Stimulated activated CD8-positive, alpha-beta memory T cell treated with anti-CD3 and anti-CD28 coated beads, Interleukin-7, amount 100 ng/mL, for 1 hour (primary cell): ENCODE measurements around the gene PROX1.
"Not testable (repeated sequence)": the region's sequence is repeated elsewhere in the genome, so short reads cannot be mapped to it uniquely, and the experiment has no call there.

Experiments
- DNase-seq, 2 donors: peaks; one replicate each; pipeline ENCODE4 v3.0.0-alpha.2; 2020; ENCODE audit warnings: low read depth in 2 of 2

Gene PROX1

DNA sequence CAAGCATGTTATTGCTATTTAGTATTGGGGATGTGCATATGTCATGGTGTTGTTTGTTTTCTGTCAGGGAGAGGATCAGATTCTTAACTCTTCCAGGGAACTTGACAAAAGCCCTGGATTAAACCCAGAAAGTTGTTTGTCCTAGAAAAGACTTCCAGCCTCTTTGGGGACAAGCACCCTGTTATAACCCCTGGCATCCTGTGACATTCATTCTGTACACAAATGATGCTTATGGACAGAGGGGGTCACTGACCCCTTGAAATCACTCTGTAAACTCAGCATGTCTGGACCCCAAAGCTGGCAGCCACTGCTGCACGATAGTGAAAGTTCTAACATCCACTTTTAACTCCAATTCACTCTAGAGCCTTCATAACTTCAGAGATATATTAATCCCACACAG lies 81.2 kb downstream of the PROX1 start:
- DNase-seq = no peak

DNA sequence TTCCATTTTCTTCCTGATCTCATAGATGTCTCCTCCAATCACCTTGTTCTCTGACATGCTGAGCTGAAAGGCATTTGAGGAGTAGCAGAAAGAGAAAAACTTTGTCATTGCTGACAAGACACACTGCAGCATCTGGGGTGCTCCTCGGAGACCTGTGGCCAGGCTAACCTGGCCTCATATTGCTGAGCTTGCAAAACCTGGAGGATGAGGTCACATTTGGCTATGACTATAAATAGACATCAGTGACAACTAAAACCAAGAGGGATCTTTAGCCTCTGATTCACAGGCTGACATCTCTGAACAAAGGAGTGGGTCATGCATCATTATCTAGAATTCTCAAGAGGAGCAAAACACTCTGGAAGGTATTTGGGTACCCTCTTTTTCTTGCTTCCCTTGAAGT lies 83.7 kb downstream of the PROX1 start:
- no peak for DNase-seq

DNA sequence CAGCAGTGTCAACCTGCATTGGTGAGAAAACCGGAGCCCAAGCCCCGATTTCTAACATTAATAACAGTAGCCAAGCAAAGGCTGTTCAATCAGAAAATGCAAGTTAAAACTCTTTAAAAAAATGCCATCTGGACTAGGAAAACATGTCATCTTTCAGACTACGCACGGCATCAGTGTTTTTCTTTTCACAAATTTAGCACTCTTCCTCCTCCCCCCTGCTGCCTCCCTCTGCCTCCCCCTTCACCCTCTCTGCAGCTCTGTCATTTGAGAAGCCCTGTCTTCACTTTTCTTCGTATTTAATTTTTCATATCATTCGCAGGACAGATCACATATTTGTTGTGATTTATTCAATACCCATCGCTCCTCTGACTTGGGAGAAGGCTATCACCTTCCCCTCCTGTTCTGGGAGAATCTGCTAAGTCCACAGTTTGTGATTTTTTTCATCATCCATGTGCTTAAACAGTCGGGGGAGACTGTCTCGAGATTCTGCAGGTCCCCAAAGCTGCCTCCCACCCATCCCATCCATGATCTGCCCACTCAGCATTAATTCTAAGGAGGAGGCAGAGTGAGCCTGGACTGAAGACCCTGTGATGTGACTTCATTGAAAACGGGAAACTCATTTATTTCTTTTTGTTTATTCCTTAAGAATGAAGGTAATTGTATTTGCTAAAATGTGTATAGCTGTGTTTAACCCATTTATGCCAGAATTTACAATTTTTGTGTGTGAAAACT lies 84.8 kb downstream of the PROX1 start:
- no peak for DNase-seq

DNA sequence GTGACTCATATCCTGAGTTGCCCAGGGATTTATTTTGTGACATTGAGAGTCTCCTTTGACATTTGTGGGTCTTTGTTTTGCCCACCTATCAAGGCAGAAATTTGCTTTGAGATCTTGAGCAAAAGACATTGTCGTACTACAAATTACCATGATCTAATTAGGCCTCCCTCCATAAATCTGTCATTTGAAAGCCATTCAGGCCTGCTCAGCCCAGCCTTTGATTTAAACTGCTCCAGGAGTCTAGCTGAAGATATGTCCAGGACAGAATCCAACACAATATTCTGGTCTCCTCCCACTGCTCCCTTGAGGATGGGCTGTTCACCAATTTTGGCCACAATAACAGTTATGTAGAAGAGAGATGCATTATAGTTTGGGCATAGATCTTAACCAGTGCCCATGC lies 86.7 kb downstream of the PROX1 start:
- DNase-seq = no peak

DNA sequence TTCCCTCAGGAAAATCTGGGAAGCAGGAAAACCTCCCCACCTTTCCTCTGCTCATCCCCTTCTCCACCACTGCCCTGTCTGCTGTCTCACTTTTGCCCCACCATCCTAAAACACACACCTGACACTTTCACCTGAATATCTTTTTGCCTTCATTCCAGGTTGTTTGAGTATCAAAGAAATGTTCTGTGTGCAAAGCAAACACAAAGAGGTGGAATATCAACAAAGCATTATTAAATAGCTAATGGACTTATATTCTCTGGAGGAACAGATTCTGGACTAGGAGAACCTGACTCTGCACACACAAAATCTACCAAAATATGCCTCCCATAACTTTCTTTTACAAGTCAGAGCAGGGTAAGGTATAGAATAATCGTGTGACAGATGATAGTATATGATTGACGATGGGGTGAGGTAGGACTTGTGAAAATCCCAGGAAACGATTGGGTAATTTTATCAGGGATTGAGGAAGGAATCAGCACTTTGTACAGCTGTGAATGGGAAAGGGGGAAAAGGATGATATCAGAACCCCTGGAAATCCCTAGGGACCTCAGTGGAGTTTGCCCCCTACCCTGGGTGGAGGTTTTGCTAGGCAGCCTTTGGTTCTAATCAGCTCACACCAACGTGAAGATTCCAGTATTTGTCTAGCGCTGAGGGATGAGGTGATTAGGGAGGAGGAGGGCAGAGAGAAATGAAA lies 87.7 kb downstream of the PROX1 start:
- DNase-seq = no peak

DNA sequence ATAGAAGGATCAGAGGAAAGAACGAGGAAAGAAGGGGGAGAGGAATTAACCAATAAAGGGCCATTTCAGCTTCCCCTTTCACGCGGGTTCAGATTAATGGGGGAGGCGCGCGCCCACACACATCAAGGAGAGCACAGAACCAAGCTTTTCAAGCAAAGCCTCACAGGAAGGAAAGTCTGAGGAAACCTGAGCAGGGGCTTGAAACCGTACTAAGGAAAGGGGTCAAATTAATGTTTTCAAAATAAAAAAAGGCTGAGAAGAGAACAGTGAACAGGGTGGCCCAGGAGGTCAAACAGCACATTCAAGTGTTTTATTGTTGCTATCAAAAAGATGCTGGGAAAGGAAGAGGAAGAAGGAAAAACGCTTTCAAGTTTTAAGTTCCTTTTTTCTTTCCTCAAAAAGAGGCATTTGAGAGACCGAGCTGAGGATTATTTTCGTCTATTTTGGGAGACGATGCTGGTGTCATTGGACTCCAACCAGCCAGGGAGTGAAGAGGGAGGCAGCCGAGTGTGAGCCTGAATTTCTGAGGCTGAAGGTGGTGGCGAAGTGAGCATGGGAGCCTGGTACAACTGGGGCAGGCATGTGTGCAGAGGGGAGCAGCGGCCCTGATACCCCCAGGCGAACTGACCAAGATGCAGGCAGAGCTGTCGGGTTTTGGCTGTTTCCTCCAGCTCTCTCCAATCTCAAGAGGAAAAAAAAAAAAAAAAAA lies 88.4 kb downstream of the PROX1 start:
- no peak for DNase-seq

DNA sequence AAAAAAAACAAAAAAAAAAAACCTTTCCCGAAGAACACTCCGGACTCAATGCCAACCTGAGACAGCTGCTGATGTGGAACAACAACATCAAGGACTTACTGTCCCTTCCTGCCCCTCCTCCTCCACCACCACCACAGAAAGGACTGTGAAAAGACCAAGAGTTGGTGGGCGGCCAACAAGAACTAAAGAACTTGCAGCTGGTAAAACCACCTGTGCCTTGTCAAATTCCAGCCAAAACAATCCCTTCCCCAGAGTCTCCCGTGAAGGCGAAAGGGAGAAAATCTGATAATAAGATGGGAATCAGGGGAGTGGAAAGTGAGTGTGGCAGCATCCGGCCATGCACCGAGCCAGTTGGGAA lies 88.9 kb downstream of the PROX1 start:
- DNase-seq = no peak

DNA sequence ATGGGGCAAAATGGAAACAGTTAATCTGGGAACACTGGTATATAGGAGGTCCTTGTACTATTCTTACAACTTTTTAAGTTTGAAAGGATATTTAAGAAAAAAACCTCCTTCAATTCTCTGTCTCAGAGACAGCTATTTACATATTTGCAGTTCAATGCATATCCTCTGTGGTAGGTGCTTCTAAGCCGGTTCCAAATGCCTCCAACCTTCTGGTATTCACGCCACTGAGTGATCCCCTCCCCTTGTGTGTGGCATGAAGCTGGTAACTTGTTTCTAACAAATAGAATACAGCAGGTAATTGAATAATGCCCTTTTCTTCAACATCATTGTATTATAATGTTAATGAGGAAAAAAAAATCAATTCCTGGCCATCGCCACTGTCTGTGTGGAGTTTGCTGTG lies 91.2 kb downstream of the PROX1 start:
- no peak for DNase-seq

DNA sequence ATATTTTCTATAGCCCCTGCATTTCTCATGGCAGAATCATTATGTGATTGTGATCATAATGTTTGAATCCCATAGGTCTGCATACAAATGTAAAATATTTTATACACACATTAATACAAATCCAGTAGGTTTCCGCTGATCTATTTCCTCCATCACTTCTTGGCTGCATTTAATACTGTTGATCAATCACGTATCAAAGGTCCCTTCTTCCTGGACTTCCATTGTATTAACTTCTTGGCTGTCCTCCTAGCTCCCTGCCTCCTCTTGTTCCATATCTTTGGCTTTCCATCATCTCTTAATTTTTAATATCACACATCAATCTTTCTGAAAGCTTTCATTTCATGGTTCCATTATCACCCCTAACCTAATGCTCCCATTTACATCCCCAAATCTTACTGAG lies 97.6 kb downstream of the PROX1 start:
- DNase-seq = no peak

DNA sequence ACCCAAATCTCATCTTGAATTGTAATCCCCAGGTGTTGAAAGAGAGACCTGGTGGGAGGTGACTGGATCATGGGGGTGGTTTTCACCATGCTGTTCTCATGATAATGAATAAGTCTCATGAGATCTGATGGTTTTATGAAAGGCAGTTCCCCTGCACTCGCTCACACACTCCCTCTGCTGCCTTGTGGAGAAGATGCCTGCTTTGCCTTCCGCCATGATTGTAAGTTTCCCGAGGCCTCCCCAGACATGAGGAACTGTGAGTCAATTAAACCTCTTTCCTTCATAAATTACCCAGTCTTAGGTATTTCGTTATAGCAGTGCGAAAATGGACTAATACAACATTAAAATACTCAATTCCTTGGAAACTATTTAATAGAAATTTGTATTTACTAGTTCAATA lies 99.2 kb downstream of the PROX1 start:
- no peak for DNase-seq

DNA sequence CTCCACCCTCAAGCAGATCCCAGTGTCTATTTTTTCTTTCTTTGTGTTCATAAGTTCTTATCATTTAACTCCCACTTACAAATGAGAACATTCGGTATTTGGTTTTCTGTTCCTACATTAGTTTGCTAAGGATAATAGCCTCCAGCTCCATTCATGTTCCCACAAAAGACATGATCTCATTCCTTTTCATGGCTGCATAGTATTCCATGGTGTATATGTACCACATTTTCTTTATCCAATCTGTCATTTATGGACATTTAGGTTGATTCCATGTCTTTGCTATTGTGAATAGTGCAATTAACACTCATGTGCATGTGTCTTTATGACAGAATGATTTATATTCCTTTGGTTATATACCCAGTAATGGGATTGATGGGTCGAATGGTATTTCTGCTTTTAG lies 101.2 kb downstream of the PROX1 start:
- not testable (repeated sequence) for DNase-seq
